ENCODE data around the gene CNNM4.

CNNM4 gene

GRCh38 chr2:96762529-96763311 is 2.0 kb downstream of the CNNM4 start:
- H3K79me2 ChIP-seq (ENCODE audit: insufficient read depth, low read length), result peaks cover 52% of the 10 kb centered on the region
- H3K27ac ChIP-seq (ENCODE audit: low read length), result peak overlapping the region; percentile 17; the same call in 1 of the 2 replicates
- peak overlapping the region; percentile 54 for H3K9ac ChIP-seq (ENCODE audit: low read depth, low read length)
- DNase-seq (peak; percentile 37), ATAC-seq (ENCODE audit: insufficient read depth, low read depth) (peak; percentile 14; the same call in 1 of the 3 replicates)
- H3K9me3 ChIP-seq (ENCODE audit: insufficient read depth, low read length, severe bottlenecking), result no peaks in the 10 kb centered on the region
- peaks cover 71% of the 10 kb centered on the region for H3K4me1 ChIP-seq (ENCODE audit: insufficient read depth, low read length)
- TF ChIP-seq, protein P1, sequence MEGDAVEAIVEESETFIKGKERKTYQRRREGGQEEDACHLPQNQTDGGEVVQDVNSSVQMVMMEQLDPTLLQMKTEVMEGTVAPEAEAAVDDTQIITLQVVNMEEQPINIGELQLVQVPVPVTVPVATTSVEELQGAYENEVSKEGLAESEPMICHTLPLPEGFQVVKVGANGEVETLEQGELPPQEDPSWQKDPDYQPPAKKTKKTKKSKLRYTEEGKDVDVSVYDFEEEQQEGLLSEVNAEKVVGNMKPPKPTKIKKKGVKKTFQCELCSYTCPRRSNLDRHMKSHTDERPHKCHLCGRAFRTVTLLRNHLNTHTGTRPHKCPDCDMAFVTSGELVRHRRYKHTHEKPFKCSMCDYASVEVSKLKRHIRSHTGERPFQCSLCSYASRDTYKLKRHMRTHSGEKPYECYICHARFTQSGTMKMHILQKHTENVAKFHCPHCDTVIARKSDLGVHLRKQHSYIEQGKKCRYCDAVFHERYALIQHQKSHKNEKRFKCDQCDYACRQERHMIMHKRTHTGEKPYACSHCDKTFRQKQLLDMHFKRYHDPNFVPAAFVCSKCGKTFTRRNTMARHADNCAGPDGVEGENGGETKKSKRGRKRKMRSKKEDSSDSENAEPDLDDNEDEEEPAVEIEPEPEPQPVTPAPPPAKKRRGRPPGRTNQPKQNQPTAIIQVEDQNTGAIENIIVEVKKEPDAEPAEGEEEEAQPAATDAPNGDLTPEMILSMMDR (IDR thresholded peaks at IDR 0.05; ENCODE audit: borderline replicate concordance, extremely low read depth, low read length, poor library complexity, severe bottlenecking), result no peak
- no peak for TF ChIP-seq EZH2 (IDR thresholded peaks at IDR 0.05; ENCODE audit: borderline replicate concordance, low read depth, low read length, severe bottlenecking)
- no peaks in the 10 kb centered on the region for H3K27me3 ChIP-seq (ENCODE audit: insufficient read depth, low read length, poor library complexity)
- no peaks in the 10 kb centered on the region for H4K20me1 ChIP-seq (ENCODE audit: insufficient read depth, low read length)
- H3K36me3 ChIP-seq (ENCODE audit: insufficient read depth, low read length), result 0 out of 2 replicates have a peak, but pooled peaks cover 7% of the 10 kb centered on the region
- peak overlapping the region; percentile 9 to 65; a peak in 3 of 4 replicates for H3K4me3 ChIP-seq (ENCODE audit: low read depth in 1 of 2, low read length in 2 of 2)
- peak overlapping the region; percentile 94 for H3K4me2 ChIP-seq (ENCODE audit: insufficient read depth, low read length)
- H2AFZ ChIP-seq (ENCODE audit: low read depth, low read length), result peak overlapping the region; percentile 3; the same call in 1 of the 2 replicates

DNA sequence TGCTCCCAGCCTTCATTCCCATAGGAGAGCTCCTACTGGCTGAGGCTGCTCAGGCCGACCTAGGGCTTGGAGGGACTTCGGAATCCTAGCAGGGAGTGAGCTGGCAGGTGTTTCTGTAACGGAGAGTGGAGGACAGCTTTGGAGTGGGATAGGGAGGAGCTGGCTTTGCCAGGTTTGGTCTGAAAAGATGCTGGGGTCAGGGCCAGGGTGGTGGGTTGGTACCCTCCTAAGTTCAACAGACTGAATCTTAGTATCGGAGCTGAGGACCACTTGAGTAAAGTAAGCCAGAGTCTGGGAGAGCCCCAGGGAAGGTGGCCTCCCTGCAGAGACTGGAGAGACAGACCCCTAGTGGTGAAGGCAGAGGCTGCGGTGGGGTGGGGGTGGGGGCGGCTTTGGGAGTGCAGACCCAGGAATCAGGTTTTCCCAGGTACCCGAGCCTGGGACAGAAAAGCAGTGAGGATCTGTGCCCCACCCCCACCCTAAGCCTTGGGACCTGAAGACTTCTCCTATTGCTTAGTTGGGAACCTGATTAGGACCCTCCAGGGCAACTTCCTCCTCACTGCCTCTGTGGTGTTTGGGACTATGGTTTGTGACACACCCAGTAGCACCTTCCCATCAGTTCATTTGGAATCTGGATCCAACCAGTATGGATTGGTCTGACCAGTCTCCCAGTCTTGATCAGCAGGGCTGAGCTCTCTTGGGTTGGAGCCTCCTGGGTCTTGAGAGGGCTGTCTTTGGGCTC is 3.0 kb downstream of the CNNM4 start:
- ATAC-seq (ENCODE audit: insufficient read depth, low read depth), result peak; percentile 42
- Histone ChIP-seq H3K4me2 (ENCODE audit: insufficient read depth, low read length) (peak overlapping the region; percentile 94), H3K27me3 (ENCODE audit: insufficient read depth, low read length, poor library complexity) (no peaks in the 10 kb centered on the region), H3K36me3 (ENCODE audit: insufficient read depth, low read length) (0 out of 2 replicates have a peak, but pooled peaks cover 7% of the 10 kb centered on the region), H3K4me1 (ENCODE audit: insufficient read depth, low read length) (peaks cover 73% of the 10 kb centered on the region), H3K27ac (ENCODE audit: low read length) (peak overlapping the region; percentile 51), H3K79me2 (ENCODE audit: insufficient read depth, low read length) (peaks cover 55% of the 10 kb centered on the region), H3K9ac (ENCODE audit: low read depth, low read length) (peak overlapping the region; percentile 54), H3K4me3 (ENCODE audit: low read depth in 1 of 2, low read length in 2 of 2) (peak overlapping the region; percentile 2 to 65; a peak in 3 of 4 replicates), H3K9me3 (ENCODE audit: insufficient read depth, low read length, severe bottlenecking) (no peaks in the 10 kb centered on the region), H4K20me1 (ENCODE audit: insufficient read depth, low read length) (no peaks in the 10 kb centered on the region), H2AFZ (ENCODE audit: low read depth, low read length) (no peak overlapping the region; the same call in 1 of the 2 replicates)
- peak; percentile 45 for DNase-seq
- no peak for TF ChIP-seq EZH2 (IDR thresholded peaks at IDR 0.05; ENCODE audit: borderline replicate concordance, low read depth, low read length, severe bottlenecking)
- TF ChIP-seq, protein P1 (IDR thresholded peaks at IDR 0.05; ENCODE audit: borderline replicate concordance, extremely low read depth, low read length, poor library complexity, severe bottlenecking), result peak; percentile 75

- Histone ChIP-seq H3K27ac (ENCODE audit: low read length) (peak overlapping the region; percentile 51), H2AFZ (ENCODE audit: low read depth, low read length) (no peak overlapping the region)
Observed at GRCh38 chr2:96764253-96764637, 3.5 kb downstream of the CNNM4 start.

More at GRCh38 chr2:96764253-96764637, 3.5 kb downstream of the CNNM4 start:
- peak overlapping the region; percentile 54 for H3K9ac ChIP-seq (ENCODE audit: low read depth, low read length)
- no peaks in the 10 kb centered on the region for H3K27me3 ChIP-seq (ENCODE audit: insufficient read depth, low read length, poor library complexity)
- TF ChIP-seq EZH2 (IDR thresholded peaks at IDR 0.05; ENCODE audit: borderline replicate concordance, low read depth, low read length, severe bottlenecking), result no peak
- TF ChIP-seq, protein P1 (IDR thresholded peaks at IDR 0.05; ENCODE audit: borderline replicate concordance, extremely low read depth, low read length, poor library complexity, severe bottlenecking), result no peak
- peak overlapping the region; percentile 94 for H3K4me2 ChIP-seq (ENCODE audit: insufficient read depth, low read length)
- no peak for DNase-seq
- ATAC-seq (ENCODE audit: insufficient read depth, low read depth), result no peak
- H3K4me1 ChIP-seq (ENCODE audit: insufficient read depth, low read length), result peaks cover 72% of the 10 kb centered on the region
- H3K79me2 ChIP-seq (ENCODE audit: insufficient read depth, low read length), result peaks cover 55% of the 10 kb centered on the region
- 0 out of 2 replicates have a peak, but pooled peaks cover 7% of the 10 kb centered on the region for H3K36me3 ChIP-seq (ENCODE audit: insufficient read depth, low read length)
- H3K4me3 ChIP-seq (ENCODE audit: low read depth in 1 of 2, low read length in 2 of 2), result peak overlapping the region in 1 of 2 experiments; percentile 65; a peak in 2 of 4 replicates
- no peaks in the 10 kb centered on the region for H3K9me3 ChIP-seq (ENCODE audit: insufficient read depth, low read length, severe bottlenecking)
- no peaks in the 10 kb centered on the region for H4K20me1 ChIP-seq (ENCODE audit: insufficient read depth, low read length)

Data from DND-41 (cell line).